ENCODE data around the gene LKAAEAR1. TPM values are rescaled to one million over a fixed set of nuclear protein-coding genes. Genes with fewer than 3 reads are reported as not detected.

Gene LKAAEAR1
- total and polyA plus RNA-seq, 2 of the 4 experiments (the other 2 are of a cell fraction) = 0.21 TPM; not detected in 1

DNA sequence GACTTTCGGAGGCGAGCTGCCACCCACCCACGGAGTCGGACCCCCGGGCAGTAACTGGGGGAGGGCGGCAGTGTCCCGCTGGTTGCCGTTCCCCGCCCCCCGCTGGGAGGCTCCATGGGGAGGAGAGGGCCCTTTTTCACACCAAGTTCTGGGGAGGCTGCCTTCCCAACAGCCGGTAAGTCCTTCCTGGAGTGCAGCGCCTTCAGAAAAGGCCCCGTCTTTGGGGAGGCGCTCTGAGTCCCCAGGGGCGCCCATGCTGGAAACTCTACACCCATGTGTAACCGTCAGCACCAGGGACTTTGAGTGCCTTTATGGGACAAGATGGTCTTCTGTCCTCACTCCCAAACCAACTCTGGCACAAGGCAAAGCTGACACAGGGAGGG lies 34.3 kb downstream of the LKAAEAR1 start:
- H3K4me1 ChIP-seq (ENCODE audit: control insufficient read depth, insufficient read depth, low read length) = no peaks in the 10 kb centered on the region; the same call in 1 of the 2 replicates
- ChIA-PET POLR2A (ENCODE audit: unreplicated experiment) (no interaction called here), CTCF (no interaction called here)
- no peak overlapping the region for H2BK5ac ChIP-seq (ENCODE audit: low read depth, low read length, poor library complexity, severe bottlenecking)
- DNase-seq (no peak), ATAC-seq (ENCODE audit: low read depth) (no peak)
- no peak overlapping the region for H3K56ac ChIP-seq (ENCODE audit: extremely low read depth, insufficient read depth, low read length)
- H3K36me3 ChIP-seq (ENCODE audit: control insufficient read depth, insufficient read depth, low read length) = no peaks in the 10 kb centered on the region
- H2BK20ac ChIP-seq (ENCODE audit: low read depth, low read length) = no peak overlapping the region
- no peak overlapping the region for H3K9ac ChIP-seq (ENCODE audit: low read depth, low read length)
- no peak overlapping the region for H3K27ac ChIP-seq (ENCODE audit: insufficient read depth, low read length)
- no peak overlapping the region for H4K5ac ChIP-seq (ENCODE audit: low read depth, low read length)
- H3K4me2 ChIP-seq (ENCODE audit: low read depth, low read length) = no peak overlapping the region; the same call in 1 of the 2 replicates
- H2AK9ac ChIP-seq (replicated peaks; ENCODE audit: low read depth, low read length, poor library complexity) = no peak overlapping the region
- peaks cover 62% of the 10 kb centered on the region for H3K27me3 ChIP-seq (ENCODE audit: control insufficient read depth, insufficient read depth, low read length)
- intact Hi-C loops (cut with micrococcal nuclease) = no loop called here
- no peaks in the 10 kb centered on the region for H3K79me1 ChIP-seq (ENCODE audit: low read depth in 1 of 2, low read length in 2 of 2)
- H4K8ac ChIP-seq (ENCODE audit: low read depth in 2 of 2, low read length in 2 of 2) = no peak overlapping the region
- no peaks in the 10 kb centered on the region; the same call in 1 of the 2 replicates for H4K20me1 ChIP-seq (ENCODE audit: insufficient read depth, low read length)
- H3K4me3 ChIP-seq (ENCODE audit: insufficient read depth, low read depth, low read length) = no peak overlapping the region
- no peak overlapping the region for H3K18ac ChIP-seq (ENCODE audit: low read depth, low read length)
- no peaks in the 10 kb centered on the region for H3K9me1 ChIP-seq (ENCODE audit: insufficient read depth, low read length)
- no peak overlapping the region for H3K14ac ChIP-seq (replicated peaks; ENCODE audit: low read depth, low read length)
- no peak overlapping the region for H4K91ac ChIP-seq (ENCODE audit: insufficient read depth, low read depth, low read length)
- dilution Hi-C loops (cut with HindIII; ENCODE audit: low sequenced_read_pairs, unreplicated experiment) = no loop called here
- no peak overlapping the region for H3K4ac ChIP-seq (ENCODE audit: low read depth, low read length)
- H3K23ac ChIP-seq (ENCODE audit: low read depth, low read length) = no peak overlapping the region
- H2AFZ ChIP-seq (replicated peaks; ENCODE audit: low read length, poor library complexity) = no peak overlapping the region
- no peaks in the 10 kb centered on the region for H3K9me3 ChIP-seq (ENCODE audit: control insufficient read depth, insufficient read depth, low read length)
- H2AK5ac ChIP-seq (ENCODE audit: low read depth, low read length) = no peak overlapping the region
- no CpG with 5 or more reads among the region's 16 CpGs for WGBS, 2 experiments (ENCODE audit: extremely low coverage in 2 of 2, insufficient read length in 1 of 2)
- BruUV-seq (replicated peaks) = no TSS peak
- no peak overlapping the region for H2BK120ac ChIP-seq (ENCODE audit: low read depth, low read length)
- TF ChIP-seq, protein P1, sequence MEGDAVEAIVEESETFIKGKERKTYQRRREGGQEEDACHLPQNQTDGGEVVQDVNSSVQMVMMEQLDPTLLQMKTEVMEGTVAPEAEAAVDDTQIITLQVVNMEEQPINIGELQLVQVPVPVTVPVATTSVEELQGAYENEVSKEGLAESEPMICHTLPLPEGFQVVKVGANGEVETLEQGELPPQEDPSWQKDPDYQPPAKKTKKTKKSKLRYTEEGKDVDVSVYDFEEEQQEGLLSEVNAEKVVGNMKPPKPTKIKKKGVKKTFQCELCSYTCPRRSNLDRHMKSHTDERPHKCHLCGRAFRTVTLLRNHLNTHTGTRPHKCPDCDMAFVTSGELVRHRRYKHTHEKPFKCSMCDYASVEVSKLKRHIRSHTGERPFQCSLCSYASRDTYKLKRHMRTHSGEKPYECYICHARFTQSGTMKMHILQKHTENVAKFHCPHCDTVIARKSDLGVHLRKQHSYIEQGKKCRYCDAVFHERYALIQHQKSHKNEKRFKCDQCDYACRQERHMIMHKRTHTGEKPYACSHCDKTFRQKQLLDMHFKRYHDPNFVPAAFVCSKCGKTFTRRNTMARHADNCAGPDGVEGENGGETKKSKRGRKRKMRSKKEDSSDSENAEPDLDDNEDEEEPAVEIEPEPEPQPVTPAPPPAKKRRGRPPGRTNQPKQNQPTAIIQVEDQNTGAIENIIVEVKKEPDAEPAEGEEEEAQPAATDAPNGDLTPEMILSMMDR (conservative IDR thresholded peaks at IDR 0.05; ENCODE audit: low read depth, low read length) = no peak
- TF ChIP-seq RAD21 (IDR thresholded peaks at IDR 0.05; ENCODE audit: low read length) (no peak), FOS (IDR thresholded peaks at IDR 0.05; ENCODE audit: low read depth, low read length) (no peak), BHLHE40 (IDR thresholded peaks at IDR 0.05; ENCODE audit: low read depth, low read length) (no peak), RFX5 (IDR thresholded peaks at IDR 0.05; ENCODE audit: low read depth, low read length) (no peak), POLR2A (IDR thresholded peaks at IDR 0.05; ENCODE audit: low read depth, low read length) (no peak), MAFK (IDR thresholded peaks at IDR 0.05; ENCODE audit: low read depth, low read length) (no peak), MAZ (IDR thresholded peaks at IDR 0.05; ENCODE audit: borderline replicate concordance, low read depth, low read length) (no peak), CEBPB (IDR thresholded peaks at IDR 0.05; ENCODE audit: low read depth, low read length) (no peak), SMC3 (IDR thresholded peaks at IDR 0.05; ENCODE audit: low read depth, low read length) (no peak), CHD1 (IDR thresholded peaks at IDR 0.05; ENCODE audit: low read depth, low read length) (no peak), NFE2L2 (IDR thresholded peaks at IDR 0.05; ENCODE audit: low read depth, low read length) (no peak), RCOR1 (IDR thresholded peaks at IDR 0.05; ENCODE audit: insufficient replicate concordance, low read length) (no peak), MXI1 (IDR thresholded peaks at IDR 0.05; ENCODE audit: borderline replicate concordance, low read depth, low read length) (no peak)
- TF ChIP-seq, protein P2, sequence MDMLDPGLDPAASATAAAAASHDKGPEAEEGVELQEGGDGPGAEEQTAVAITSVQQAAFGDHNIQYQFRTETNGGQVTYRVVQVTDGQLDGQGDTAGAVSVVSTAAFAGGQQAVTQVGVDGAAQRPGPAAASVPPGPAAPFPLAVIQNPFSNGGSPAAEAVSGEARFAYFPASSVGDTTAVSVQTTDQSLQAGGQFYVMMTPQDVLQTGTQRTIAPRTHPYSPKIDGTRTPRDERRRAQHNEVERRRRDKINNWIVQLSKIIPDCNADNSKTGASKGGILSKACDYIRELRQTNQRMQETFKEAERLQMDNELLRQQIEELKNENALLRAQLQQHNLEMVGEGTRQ (IDR thresholded peaks at IDR 0.05; ENCODE audit: low read depth, low read length) = no peak
- TF ChIP-seq, protein P3, sequence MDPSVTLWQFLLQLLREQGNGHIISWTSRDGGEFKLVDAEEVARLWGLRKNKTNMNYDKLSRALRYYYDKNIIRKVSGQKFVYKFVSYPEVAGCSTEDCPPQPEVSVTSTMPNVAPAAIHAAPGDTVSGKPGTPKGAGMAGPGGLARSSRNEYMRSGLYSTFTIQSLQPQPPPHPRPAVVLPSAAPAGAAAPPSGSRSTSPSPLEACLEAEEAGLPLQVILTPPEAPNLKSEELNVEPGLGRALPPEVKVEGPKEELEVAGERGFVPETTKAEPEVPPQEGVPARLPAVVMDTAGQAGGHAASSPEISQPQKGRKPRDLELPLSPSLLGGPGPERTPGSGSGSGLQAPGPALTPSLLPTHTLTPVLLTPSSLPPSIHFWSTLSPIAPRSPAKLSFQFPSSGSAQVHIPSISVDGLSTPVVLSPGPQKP (IDR thresholded peaks at IDR 0.05; ENCODE audit: borderline replicate concordance, low read depth, low read length) = no peak
- no peak overlapping the region for H2BK15ac ChIP-seq (ENCODE audit: low read depth, low read length)
- in situ Hi-C loops (cut with MboI; ENCODE audit: low sequenced_read_pairs) = no loop called here
